ENCODE results near the gene FXYD7. TPM values are rescaled to one million over a fixed set of nuclear protein-coding genes. Genes with fewer than 3 reads are reported as not detected.
"Not testable (repeated sequence)": the region's sequence is repeated elsewhere in the genome, so short reads cannot be mapped to it uniquely, and the experiment has no call there.

The FXYD7 gene
- total RNA-seq, 2 donors from 2014 or later: 0.82 to 1.8 TPM

DNA sequence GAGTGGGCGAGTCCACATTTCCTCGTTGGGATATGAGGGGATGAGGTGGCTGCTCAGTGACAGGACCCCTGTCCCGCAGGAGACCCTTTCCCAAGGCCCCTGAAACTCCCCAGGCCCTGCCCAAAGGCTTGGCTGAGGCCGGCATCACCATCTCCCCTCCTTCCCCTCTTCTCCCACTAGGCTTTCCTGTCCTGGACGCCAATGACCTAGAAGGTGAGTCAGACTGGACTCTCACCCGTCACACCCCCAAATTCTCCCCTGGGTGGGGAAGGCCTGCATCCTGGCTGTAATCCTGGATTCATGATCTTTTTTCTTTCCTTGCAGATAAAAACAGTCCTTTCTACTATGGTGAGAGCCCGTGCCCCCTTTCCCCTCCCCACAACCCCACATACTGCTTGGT, 22.2 kb upstream of the FXYD7 start:
- H3K36me3 Mint-ChIP-seq: no peaks in the 10 kb centered on the region
- DNase-seq (ENCODE audit: low spot score in 2 of 2) (no peak), ATAC-seq (no peak)

DNA sequence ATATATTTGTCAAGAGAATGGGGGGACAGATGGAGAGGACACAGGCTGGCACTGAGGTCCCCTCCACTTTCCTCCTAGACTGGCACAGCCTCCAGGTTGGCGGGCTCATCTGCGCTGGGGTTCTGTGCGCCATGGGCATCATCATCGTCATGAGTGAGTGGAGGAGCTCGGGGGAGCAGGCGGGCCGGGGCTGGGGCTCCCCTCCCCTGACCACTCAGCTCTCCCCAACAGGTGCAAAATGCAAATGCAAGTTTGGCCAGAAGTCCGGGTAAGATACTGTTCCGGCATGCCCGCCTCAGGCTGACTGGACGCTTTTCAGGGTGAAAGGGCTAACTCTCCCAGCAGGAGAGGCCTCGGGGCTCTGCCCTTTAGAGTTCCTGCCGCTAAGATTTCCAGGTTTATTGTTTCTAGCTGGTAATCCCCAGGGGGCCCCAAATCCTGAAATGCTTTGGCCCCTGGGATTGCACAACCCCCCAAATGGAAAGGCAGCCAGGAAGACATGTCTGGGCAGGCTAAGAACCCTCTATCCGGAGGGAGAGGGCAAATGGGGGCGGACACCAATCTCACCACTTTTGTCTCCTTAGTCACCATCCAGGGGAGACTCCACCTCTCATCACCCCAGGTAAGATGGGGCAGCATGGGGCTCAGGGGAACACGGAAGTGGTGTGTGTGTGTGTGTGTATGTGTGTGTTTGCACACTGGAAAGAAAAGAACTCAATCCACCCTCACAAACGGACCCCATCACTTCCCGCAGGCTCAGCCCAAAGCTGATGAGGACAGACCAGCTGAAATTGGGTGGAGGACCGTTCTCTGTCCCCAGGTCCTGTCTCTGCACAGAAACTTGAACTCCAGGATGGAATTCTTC, 20.1 kb upstream of the FXYD7 start:
- no peaks in the 10 kb centered on the region for H3K9me3 Mint-ChIP-seq
- H3K27ac Mint-ChIP-seq: no peak overlapping the region
- ATAC-seq (no peak), DNase-seq (ENCODE audit: low spot score in 2 of 2) (no peak)
- H3K36me3 Mint-ChIP-seq: no peaks in the 10 kb centered on the region

More for the DNA sequence above, 22.2 kb upstream of the FXYD7 start:
- H3K27ac Mint-ChIP-seq: no peak overlapping the region
- no peaks in the 10 kb centered on the region for H3K9me3 Mint-ChIP-seq

DNA sequence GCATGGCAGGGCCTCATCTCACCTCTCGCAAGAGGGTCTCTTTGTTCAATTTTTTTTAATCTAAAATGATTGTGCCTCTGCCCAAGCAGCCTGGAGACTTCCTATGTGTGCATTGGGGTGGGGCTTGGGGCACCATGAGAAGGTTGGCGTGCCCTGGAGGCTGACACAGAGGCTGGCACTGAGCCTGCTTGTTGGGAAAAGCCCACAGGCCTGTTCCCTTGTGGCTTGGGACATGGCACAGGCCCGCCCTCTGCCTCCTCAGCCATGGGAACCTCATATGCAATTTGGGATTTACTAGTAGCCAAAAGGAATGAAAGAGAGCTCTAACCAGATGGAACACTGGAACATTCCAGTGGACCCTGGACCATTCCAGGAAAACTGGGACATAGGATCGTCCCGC, 19.5 kb upstream of the FXYD7 start:
- no peaks in the 10 kb centered on the region for H3K36me3 Mint-ChIP-seq
- ATAC-seq (no peak), DNase-seq (ENCODE audit: low spot score in 2 of 2) (no peak)
- H3K9me3 Mint-ChIP-seq: no peaks in the 10 kb centered on the region
- H3K27ac Mint-ChIP-seq: peak overlapping the region in 1 of 2 donors; percentile 87

DNA sequence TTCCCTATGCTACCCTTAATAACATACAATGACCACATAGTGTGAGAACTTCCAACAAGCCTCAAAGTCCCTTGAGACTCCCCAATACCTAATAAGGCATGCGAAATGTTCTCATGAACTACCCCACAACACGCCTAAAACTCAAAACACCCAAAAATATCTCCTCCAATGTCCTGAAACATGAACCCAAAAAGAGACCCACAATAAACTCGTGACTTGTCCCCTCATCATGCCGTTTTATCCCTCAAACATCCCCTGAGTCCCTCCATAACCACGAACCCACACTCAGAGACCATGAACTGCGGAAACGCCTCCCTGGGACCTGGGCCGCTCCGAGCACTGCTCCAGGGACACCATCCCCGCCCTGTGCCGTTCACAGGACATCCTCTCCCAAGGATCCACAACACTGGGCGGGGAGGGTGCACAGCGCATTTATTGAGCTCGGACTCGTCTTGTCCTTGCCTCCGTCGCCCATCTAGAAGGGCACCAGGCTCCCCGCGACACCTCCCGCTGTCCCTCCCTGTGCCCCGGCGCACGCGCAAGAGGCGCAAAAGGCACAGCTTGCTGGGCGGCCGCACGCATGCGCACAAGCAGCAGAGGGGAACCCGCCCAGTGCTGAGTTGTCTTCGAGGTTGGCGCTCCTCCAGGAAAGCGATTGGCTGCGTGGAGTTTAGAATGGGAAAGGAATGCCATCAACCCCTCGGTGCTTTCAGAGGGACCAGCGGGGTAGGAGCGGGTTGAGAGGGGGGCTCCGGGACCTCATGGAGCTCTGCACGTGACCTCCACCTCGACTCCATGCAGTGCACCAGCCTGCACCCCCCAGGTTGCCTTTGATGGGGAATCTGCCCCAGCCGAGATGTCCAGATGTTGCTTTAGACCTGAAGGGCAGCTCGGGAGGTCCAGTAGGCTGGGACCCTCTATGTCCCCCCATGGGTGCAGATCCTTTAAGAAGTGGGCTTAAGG, 18.7 kb upstream of the FXYD7 start:
- H3K9me3 Mint-ChIP-seq: no peaks in the 10 kb centered on the region
- H3K36me3 Mint-ChIP-seq: no peaks in the 10 kb centered on the region
- H3K27ac Mint-ChIP-seq: peak overlapping the region; percentile 76 to 87
- peak; percentile 98 to 99 for ATAC-seq
- peak; percentile 89 to 93 for DNase-seq (ENCODE audit: low spot score in 2 of 2)

DNA sequence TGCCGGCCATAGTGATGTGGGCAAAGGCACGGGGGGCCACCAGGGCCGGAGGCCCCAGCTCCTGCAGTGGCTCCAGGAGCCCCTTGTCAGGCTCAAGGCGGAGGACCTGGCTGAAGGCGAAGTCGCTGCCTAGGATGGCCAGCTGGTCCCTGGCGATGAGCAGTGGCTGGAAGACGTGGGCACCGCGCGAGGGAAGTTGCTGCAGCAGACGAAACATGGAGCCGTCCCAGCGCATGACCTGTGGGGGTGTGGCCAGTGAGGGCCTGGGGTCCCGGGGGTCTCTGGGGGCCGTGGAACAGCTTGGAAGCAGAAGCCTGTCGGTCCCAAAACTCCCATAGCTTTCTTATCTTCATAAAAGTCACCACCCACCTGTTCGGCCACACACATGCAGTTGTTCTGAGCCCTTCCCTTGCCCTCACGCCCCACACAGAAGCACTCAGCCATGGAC, 17.8 kb upstream of the FXYD7 start:
- ATAC-seq: no peak
- H3K36me3 Mint-ChIP-seq: no peaks in the 10 kb centered on the region
- DNase-seq (ENCODE audit: low spot score in 2 of 2): no peak
- no peak overlapping the region for H3K27ac Mint-ChIP-seq
- H3K9me3 Mint-ChIP-seq: no peaks in the 10 kb centered on the region

DNA sequence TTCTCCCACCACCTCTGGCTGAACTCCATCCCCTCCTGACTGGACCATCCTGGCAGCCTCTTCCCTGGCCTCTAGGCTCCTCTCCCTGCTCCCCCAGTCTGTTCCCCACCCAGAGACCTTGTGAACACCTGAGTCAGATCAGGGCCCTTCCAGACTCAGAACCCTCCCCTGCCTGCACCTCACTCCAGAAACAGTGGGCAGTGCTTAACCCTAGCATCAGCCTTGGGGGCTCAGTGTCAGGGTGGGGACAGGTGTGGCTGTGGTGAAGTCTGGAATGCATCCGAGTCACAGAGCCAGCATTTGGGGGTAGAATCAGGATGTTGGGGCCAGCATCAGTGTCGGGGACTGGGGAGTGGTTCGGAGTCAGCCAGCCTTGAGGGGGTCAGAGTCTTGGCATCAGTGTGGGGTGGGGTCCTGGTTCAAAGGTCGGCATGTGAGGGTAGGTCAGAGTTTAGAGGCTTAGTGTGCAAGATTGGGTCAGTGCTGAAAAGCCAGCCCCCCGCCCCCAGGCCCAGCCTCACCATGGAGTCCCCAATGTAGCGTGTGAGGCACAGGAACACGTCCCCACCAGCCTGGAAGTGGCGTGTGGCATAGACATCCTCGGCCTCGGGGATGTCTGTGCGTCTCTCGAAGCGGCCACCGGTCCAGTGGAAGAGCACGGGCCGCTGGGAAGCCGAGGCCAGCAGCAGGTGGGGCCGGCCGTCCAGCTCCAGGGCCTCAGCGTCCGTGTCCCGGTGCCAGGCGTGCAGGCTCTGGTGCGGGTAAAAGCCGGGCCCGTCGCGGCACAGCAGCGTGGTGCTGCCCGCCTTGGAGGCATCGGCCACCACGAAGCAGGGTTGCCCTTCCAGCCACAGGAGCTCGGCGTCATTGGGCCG, 17.1 kb upstream of the FXYD7 start:
- Mint-ChIP-seq H3K9me3 (no peaks in the 10 kb centered on the region), H3K27ac (no peak overlapping the region), H3K36me3 (no peaks in the 10 kb centered on the region)
- ATAC-seq: no peak
- DNase-seq (ENCODE audit: low spot score in 2 of 2): no peak

DNA sequence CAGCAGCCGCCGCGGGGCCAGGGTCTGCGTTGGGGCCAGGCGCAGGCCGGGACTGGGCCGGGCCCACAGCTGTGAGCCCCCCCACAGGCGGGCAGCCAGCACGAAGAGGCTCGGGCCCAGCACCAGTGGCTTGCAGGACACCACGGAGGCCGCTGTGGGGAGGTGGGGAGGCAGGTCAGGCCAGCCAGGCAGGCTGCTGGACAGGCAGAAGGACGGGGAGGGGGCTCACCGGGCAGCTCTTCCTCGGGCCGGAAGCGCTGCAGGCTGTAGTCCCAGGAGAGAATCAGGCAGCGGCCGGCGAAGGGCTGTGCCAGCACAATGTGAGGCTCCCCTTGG, 16.5 kb upstream of the FXYD7 start:
- Mint-ChIP-seq H3K27ac (no peak overlapping the region), H3K9me3 (no peaks in the 10 kb centered on the region), H3K36me3 (no peaks in the 10 kb centered on the region)
- ATAC-seq (no peak), DNase-seq (ENCODE audit: low spot score in 2 of 2) (no peak)

DNA sequence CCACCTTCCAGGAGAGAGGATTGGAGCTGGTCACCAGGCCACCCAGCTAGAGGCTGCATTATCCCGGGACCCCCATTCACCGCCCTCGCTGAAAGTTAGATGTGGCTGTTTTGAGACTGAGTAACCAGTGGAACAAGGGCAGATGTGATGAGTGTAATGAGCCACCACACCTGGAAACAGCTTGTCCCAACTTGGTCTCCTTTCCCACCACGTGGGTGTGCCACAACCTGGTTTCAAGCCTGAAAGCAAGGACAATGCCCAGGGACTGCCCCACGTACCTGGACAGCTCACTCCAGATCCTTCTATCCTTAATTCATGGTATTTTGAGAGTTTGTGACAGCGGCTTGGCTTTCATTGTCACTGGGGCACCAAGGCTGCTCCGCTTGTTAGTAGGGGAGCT, 15.2 kb upstream of the FXYD7 start:
- DNase-seq (ENCODE audit: low spot score in 2 of 2) (no peak), ATAC-seq (no peak)
- no peak overlapping the region for H3K27ac Mint-ChIP-seq
- H3K36me3 Mint-ChIP-seq: no peaks in the 10 kb centered on the region
- peaks cover 6% of the 10 kb centered on the region in 2 donors for H3K9me3 Mint-ChIP-seq

DNA sequence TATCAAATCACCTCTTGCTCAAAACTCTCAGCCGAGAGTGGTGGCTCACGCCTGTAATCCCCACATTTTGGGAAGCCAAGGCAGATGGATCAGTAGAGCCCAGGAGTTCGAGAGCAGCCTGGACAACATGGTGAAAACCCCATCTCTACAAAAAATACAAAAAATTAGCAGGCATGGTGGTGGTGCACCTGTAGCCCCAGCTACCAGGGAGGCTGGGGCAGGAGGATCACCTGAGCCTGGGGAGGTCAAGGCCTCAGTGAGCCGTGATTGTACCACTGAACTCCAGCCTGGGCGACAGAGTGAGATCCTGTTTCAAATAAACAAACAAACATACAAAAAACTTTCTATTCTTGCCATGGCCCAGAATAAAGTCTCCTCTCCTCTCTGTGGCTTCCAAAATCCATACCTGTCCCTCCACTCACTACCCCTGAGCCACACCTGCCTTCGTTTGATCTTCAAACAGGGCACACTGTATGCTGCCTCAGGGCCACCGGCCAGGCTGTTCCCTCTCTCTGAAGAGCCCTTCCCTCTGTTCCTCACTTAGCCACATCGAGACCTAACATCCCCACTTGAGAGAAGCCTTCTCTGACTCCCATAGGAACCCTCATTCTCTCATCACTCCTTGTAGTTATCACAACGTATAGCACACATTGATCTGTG, 14.5 kb upstream of the FXYD7 start:
- no peak for DNase-seq (ENCODE audit: low spot score in 2 of 2)
- peaks cover 10 to 11% of the 10 kb centered on the region in 2 donors for H3K9me3 Mint-ChIP-seq
- no peaks in the 10 kb centered on the region for H3K36me3 Mint-ChIP-seq
- no peak for ATAC-seq
- no peak overlapping the region for H3K27ac Mint-ChIP-seq

DNA sequence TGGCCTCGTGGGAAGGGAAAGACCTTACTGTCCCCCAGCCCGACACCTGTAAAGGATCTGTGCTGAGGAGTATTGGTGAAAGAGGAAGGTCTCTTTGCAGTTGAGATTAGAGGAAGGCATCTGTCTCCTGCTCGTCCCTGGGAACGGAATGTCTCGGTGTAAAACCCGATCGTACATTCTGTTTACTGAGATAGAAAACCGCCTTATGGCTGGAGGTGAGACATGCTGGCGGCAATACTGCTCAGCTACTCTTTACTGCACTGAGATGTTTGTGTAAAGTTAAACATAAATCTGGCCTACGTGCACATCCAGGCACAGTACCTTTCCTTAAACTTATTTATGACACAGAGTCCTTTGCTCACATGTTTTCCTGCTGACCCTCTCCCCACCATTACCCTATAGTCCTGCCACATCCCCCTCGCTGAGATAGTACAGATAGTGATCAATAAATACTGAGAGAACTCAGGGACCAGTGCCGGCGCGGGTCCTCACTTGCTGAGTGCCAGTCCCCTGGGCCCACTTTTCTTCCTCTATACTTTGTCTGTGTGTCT, 13.3 kb upstream of the FXYD7 start:
- not testable (repeated sequence) for H3K36me3 Mint-ChIP-seq; H3K27ac Mint-ChIP-seq; DNase-seq (ENCODE audit: low spot score in 2 of 2); ATAC-seq
- H3K9me3 Mint-ChIP-seq: peaks cover 10 to 11% of the 10 kb centered on the region in 2 donors

DNA sequence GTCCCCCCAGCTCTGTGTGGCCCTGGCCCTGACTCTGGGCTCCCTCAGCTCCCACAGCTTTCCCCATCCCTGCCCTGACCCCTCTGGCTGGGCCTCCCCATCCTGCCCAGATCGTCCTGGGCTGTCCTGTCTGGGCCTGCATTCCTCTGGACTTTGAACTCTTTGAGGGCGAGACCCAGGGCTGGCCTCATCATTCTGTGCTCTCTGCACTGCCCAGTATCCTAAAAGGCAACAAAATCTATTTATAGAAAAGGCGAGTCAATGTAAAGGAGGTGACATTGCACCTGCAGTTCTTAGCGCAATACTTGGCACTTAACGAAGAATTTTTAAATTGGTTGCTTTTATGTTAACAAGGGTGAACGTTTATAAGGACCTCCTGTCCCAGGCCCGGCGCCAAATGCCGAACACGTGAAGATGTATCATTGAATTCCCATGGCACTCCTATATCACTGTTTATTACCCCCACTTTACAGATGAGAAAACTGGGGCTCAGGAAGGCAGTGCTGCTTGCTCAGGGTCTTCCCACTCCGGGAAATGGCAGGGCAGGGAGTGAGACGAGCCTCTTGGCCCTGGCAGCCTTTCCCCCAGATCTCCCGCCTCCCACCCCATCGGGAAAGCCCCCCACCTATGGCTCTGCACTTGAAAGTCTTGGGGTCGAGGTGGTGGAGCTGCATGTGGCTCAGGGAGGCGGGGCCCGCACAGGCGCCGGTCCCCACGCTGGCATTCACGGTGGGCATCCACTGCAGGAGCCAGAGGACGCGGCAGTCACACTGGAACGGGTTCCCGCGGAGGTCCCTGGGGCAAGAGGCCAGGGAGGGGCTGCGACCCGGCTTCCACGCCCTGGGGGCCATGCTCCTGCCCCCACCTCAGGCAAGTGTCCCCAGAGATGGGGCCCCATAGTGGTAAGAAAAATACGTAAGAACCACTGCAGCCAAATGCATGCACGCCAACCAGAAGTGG, 12.0 kb upstream of the FXYD7 start:
- ATAC-seq (no peak), DNase-seq (ENCODE audit: low spot score in 2 of 2) (no peak)
- H3K27ac Mint-ChIP-seq: no peak overlapping the region
- H3K9me3 Mint-ChIP-seq: peaks cover 10 to 11% of the 10 kb centered on the region in 2 donors
- H3K36me3 Mint-ChIP-seq: no peaks in the 10 kb centered on the region

DNA sequence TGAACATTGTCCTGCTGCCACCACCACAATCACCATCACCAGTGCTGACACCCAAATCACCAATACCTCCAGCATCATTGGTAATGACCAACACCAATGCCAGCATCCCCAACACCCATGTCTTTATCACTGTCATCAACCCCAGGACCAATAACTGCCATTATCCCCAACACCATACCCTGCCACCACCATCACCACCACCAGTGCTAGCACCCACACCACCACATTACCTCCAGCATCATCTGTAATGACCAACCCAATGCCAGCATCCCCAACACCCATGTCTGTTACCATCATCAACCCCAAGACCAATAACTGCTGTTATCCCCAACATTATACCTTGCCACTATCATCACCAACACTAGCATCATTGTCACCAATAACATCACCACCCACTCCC, 10.8 kb upstream of the FXYD7 start:
- H3K36me3 Mint-ChIP-seq: no peaks in the 10 kb centered on the region
- H3K9me3 Mint-ChIP-seq: peaks cover 10 to 11% of the 10 kb centered on the region in 2 donors
- DNase-seq (ENCODE audit: low spot score in 2 of 2): no peak
- no peak overlapping the region for H3K27ac Mint-ChIP-seq
- no peak for ATAC-seq

DNA sequence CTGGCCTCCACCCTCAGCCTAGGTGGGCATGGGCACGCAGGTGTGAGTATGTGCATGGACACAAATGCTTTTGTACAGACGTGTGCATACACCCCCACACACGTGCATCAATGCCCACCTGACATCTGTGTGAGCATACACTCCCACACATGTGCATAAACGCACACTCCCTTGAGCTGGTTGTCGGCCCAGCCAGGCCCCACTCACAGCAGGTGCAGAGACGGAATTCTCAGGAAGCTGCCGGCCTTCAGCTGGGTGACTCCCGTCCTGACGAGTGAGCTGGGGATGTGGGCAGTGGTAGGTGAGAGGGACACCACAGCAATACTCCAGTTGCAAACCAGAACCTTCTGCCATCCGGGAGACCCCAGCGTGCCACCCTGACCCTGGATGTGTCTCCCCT, 9.2 kb upstream of the FXYD7 start:
- DNase-seq (ENCODE audit: low spot score in 2 of 2) (no peak), ATAC-seq (no peak)
- H3K36me3 Mint-ChIP-seq: no peaks in the 10 kb centered on the region
- H3K27ac Mint-ChIP-seq: no peak overlapping the region
- H3K9me3 Mint-ChIP-seq: peaks cover 10 to 11% of the 10 kb centered on the region in 2 donors

DNA sequence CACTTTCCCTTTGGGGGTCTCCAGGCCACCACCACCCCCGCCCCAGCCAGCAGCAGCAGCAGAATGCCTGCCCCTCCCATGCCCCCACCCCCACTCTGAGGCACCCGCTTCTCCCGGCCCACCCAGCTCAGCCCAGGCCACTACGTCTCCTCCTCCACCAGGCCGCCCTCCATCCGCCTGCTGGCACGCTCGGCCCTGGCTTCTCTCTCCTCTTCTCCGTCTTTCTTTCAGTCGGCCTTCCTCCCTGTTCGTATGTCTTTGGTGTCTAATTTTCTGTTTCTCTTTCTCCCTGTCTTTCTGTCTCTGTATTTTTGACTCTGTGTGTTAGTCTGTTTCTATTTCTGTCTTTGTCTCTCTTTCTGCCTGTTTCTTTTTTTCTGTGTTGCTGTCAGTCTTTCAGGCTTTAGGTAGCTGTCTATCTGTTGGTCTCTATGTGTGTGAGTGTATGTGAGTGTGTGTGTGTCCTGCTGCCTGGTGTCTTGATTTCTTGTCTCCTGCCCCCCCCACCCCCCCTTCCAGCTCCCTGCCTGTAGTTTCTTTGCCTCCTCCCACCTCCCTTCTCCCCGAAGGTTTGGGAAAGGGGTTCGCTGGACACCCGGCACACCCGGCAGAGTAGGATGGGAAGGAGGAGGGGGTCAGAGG, 8.3 kb upstream of the FXYD7 start, which contains the start of gene LGI4:
LGI4 (minus strand) TSS at position 459 of the 642 bp plus-strand sequence; CDS start at position 80, 379 bp downstream.
- Mint-ChIP-seq H3K9me3 (peaks cover 10 to 11% of the 10 kb centered on the region in 2 donors), H3K27ac (peak within 1 kb of the TSS in 1 of 2 donors; percentile 5), H3K36me3 (no peaks in the 10 kb centered on the region)
- ATAC-seq (no peak), DNase-seq (ENCODE audit: low spot score in 2 of 2) (no peak)

All from activated naive CD4-positive, alpha-beta T cell treated with anti-CD3 and anti-CD28 coated beads, Interleukin-2, amount 50 U/mL, for 72 hours (primary cell).